HepG2 (cell line): ENCODE measurements around the gene TMEM200A. TPM values are rescaled to one million over a fixed set of nuclear protein-coding genes. Genes with fewer than 3 reads are reported as not detected.

Source experiments
- ATAC-seq: fragments of 200-7000 bp; cut with Tn5 transposase; 3 replicates; pipeline ENCODE4 v1.9.1; 2020; ENCODE audit warnings: mild to moderate bottlenecking, moderate library complexity
- BruUV-seq: library from RNA; stranded (reverse); fragments of 400-500 nt; replicated peaks from 2 replicates; lab custom pipeline; 2021; lab: Mats Ljungman, UMichigan
- CTCF ChIA-PET: fragments of 300-600 bp; formaldehyde crosslinking; extraction: SDS; loops from one replicate; lab custom pipeline; 2021; ENCODE audit warnings: low total read pairs, inconsistent platforms, low intra/inter-chr PET ratio; lab: Yijun Ruan, JAX
- POLR2A ChIA-PET: fragments of 350-600 bp; sonication (Branson Sonifier 250); formaldehyde crosslinking; loops from one replicate; lab custom pipeline; 2020; ENCODE audit warnings: antibody characterized with exemption, inconsistent platforms; lab: Yijun Ruan, JAX
- DNase-seq: peaks from one replicate; pipeline ENCODE4 v3.0.0-alpha.2; 2015; ENCODE audit warnings: low spot score
- FAIRE-seq: peaks from 3 replicates; lab custom pipeline; 2011; peaks lifted over from hg19 to GRCh38; lab: Jason Lieb, UNC
- H2AFZ ChIP-seq: one replicate; pipeline ENCODE4 v1.6.1; 2011; ENCODE audit warnings: low read length, inconsistent platforms
- H3K27ac ChIP-seq: fragments of 300-600 bp; 3 replicates; pipeline ENCODE4 v1.8.0; 2011; ENCODE audit warnings: mixed run types, mild to moderate bottlenecking, mixed read lengths, low read length, inconsistent platforms; ENCODE audit not compliant: insufficient read depth; ENCODE audit errors: extremely low read length
- H3K27me3 ChIP-seq, 2 experiments: fragments of 200-600 bp in 1 of 2; 2 replicates in 1 of 2; 3 replicates in 1 of 2; pipeline versions ENCODE4 v1.6.0 to v1.8.0; 2011; ENCODE audit warnings: low read length in 2 of 2, mild to moderate bottlenecking in 2 of 2, moderate library complexity in 2 of 2, inconsistent platforms in 1 of 2; ENCODE audit not compliant: insufficient read depth in 2 of 2, control insufficient read depth in 1 of 2
- H3K36me3 ChIP-seq, 2 experiments: fragments of 200-600 bp in 1 of 2; replicated peaks in 1 of 2; 2 replicates in 1 of 2; 3 replicates in 1 of 2; pipeline versions ENCODE4 v1.5.1 to v1.8.0; 2011; ENCODE audit warnings: low read length in 2 of 2, inconsistent platforms in 1 of 2; ENCODE audit not compliant: insufficient read depth in 2 of 2, control insufficient read depth in 1 of 2
- H3K4me1 ChIP-seq: 2 replicates; pipeline ENCODE4 v1.5.1; 2012; ENCODE audit warnings: low read length, inconsistent platforms; ENCODE audit not compliant: insufficient read depth
- H3K4me2 ChIP-seq: 2 replicates; pipeline ENCODE4 v1.6.0; 2011; ENCODE audit warnings: low read depth, low read length, inconsistent platforms
- H3K4me3 ChIP-seq, 3 experiments: fragments of 200-600 bp in 1 of 3; sonication (generic), shearing (Covaris generic) in 1 of 3; replicated peaks in 1 of 3; 2 replicates each; pipeline ENCODE4 v1.5.1; 2011 to 2016; ENCODE audit warnings: low read length in 3 of 3, inconsistent platforms in 2 of 3, low read depth in 2 of 3, mild to moderate bottlenecking in 2 of 3, control low read depth in 1 of 3, mixed read lengths in 1 of 3; ENCODE audit not compliant: insufficient read depth in 1 of 3
- H3K79me2 ChIP-seq: one replicate; pipeline ENCODE4 v1.6.1; 2011; ENCODE audit warnings: low read length, inconsistent platforms; ENCODE audit not compliant: insufficient read depth
- H3K9ac ChIP-seq: 2 replicates; pipeline ENCODE4 v1.6.0; 2011; ENCODE audit warnings: mild to moderate bottlenecking, low read depth, low read length, inconsistent platforms; ENCODE audit not compliant: insufficient read depth
- H3K9me3 ChIP-seq: 2 replicates; pipeline ENCODE4 v1.5.1; 2012; ENCODE audit warnings: mild to moderate bottlenecking, low read length
- H4K20me1 ChIP-seq: 2 replicates; pipeline ENCODE4 v1.6.0; 2011; ENCODE audit warnings: inconsistent platforms, mild to moderate bottlenecking, low read length, moderate library complexity; ENCODE audit not compliant: insufficient read depth
- CBFB ChIP-seq: sonication (generic); formaldehyde crosslinking; IDR thresholded peaks from 2 replicates; pipeline ENCODE4 v1.4.0; 2020; ENCODE audit warnings: missing genetic modification reagents
- ELF1 ChIP-seq: sonication (generic); formaldehyde crosslinking; IDR thresholded peaks from 2 replicates; pipeline ENCODE4 v1.4.0; 2020; ENCODE audit warnings: missing genetic modification reagents
- GZF1 ChIP-seq: sonication (generic); formaldehyde crosslinking; IDR thresholded peaks from 2 replicates; pipeline ENCODE4 v1.5.1; 2020; ENCODE audit warnings: mild to moderate bottlenecking, missing genetic modification reagents
- HDAC1 ChIP-seq: sonication (generic); formaldehyde crosslinking; IDR thresholded peaks from 2 replicates; pipeline ENCODE4 v1.5.1; 2020; ENCODE audit warnings: mild to moderate bottlenecking, missing genetic modification reagents
- MED1 ChIP-seq: sonication (generic); formaldehyde crosslinking; IDR thresholded peaks from 2 replicates; pipeline ENCODE4 v1.4.0; 2020; ENCODE audit warnings: missing genetic modification reagents
- RXRB ChIP-seq: IDR thresholded peaks from 2 replicates; pipeline ENCODE4 v1.6.1; 2016; ENCODE audit warnings: borderline replicate concordance, missing genetic modification reagents, missing compliant biosample characterization
- SOX13 ChIP-seq, 3 experiments: fragments of 450-650 bp in 1 of 3; sonication (generic) in 1 of 3; formaldehyde crosslinking in 1 of 3; IDR thresholded peaks in 2 of 3; conservative IDR thresholded peaks in 1 of 3; 2 replicates each; pipeline versions ENCODE4 v1.5.0 to v1.6.1; 2016 to 2020; ENCODE audit warnings: antibody characterized with exemption in 1 of 3, mild to moderate bottlenecking in 1 of 3, missing compliant biosample characterization in 1 of 3, missing genetic modification reagents in 1 of 3, moderate library complexity in 1 of 3
- TAF15 ChIP-seq: fragments of 200-400 bp; formaldehyde crosslinking; IDR thresholded peaks from one replicate; pipeline ENCODE4 v1.6.1; 2018; ENCODE audit warnings: mild to moderate bottlenecking, low read depth, low read length; ENCODE audit not compliant: poor library complexity, severe bottlenecking
- ZNF10 ChIP-seq: sonication (generic); formaldehyde crosslinking; IDR thresholded peaks from 2 replicates; pipeline ENCODE4 v1.4.0; 2020; ENCODE audit warnings: mild to moderate bottlenecking, low read depth, missing genetic modification reagents, borderline replicate concordance
- ZNF235 ChIP-seq: sonication (generic); formaldehyde crosslinking; IDR thresholded peaks from 2 replicates; pipeline ENCODE4 v1.8.1; 2023; ENCODE audit warnings: mild to moderate bottlenecking, missing genetic modification reagents, borderline replicate concordance
- ZNF468 ChIP-seq: sonication (generic); formaldehyde crosslinking; IDR thresholded peaks from 2 replicates; pipeline ENCODE4 v1.8.0; 2022; ENCODE audit warnings: mild to moderate bottlenecking, moderate library complexity, missing genetic modification reagents
- ZNF589 ChIP-seq: sonication (generic); formaldehyde crosslinking; conservative IDR thresholded peaks from 2 replicates; pipeline ENCODE4 v1.8.0; 2022; ENCODE audit warnings: mild to moderate bottlenecking, moderate library complexity, missing genetic modification reagents
- WGBS: methylation state at CpG from one replicate; pipeline ENCODE4 v1.1.6; 2017; ENCODE audit warnings: low lambda C conversion rate; 5-methylcytosine and 5-hydroxymethylcytosine counted together
- in situ Hi-C: cut with HindIII; loops from 2 replicates; pipeline ENCODE4 v1.10.0; 2017; ENCODE audit warnings: low pct_unique_long_range_greater_than_20kb; ENCODE audit not compliant: extremely low pct_ligation_motif_present
- intact Hi-C: fragments of 100-400 bp; cut with micrococcal nuclease; formaldehyde crosslinking; loops from one replicate; pipeline ENCODE4 v1.10.0; 2022; ENCODE audit not compliant: unreplicated experiment
- polyA plus RNA-seq, 8 experiments: library from polyadenylated mRNA; depleted of rRNA in 3 of 8; stranded (reverse) in 7 of 8; unstranded in 1 of 8; fragments of >200 nt; fragmentation: Illumina TruSeq in 4 of 8; extraction: Trizol in 4 of 8; gene quantifications; 2 replicates each; pipeline versions ENCODE4 v1.2.1 to v1.2.3, GENCODE V29; 2011 to 2016; ENCODE audit warnings: low read depth in 4 of 8, missing spikeins in 1 of 8, mixed read lengths in 1 of 8; ENCODE audit not compliant: insufficient read depth in 1 of 8
- total RNA-seq, 5 experiments: library from RNA; depleted of rRNA; stranded (reverse); fragments of >200 nt; fragmentation: Illumina TruSeq; extraction: Trizol; gene quantifications; 2 replicates each; pipeline ENCODE4 v1.2.3, GENCODE V29; 2016; ENCODE audit warnings: low read depth in 1 of 5
- TF ChIP-seq, protein P1 (sequence below): sonication (generic); formaldehyde crosslinking; IDR thresholded peaks from 2 replicates; pipeline ENCODE4 v1.4.0; 2020; ENCODE audit warnings: missing genetic modification reagents, borderline replicate concordance
- TF ChIP-seq, protein P2 (sequence below): sonication (generic); formaldehyde crosslinking; IDR thresholded peaks from 2 replicates; pipeline ENCODE4 v1.4.0; 2020; ENCODE audit warnings: missing genetic modification reagents
- TF ChIP-seq, protein P3 (sequence below): sonication (generic); formaldehyde crosslinking; IDR thresholded peaks from 2 replicates; pipeline ENCODE4 v1.8.0; 2022; ENCODE audit warnings: missing genetic modification reagents, mild to moderate bottlenecking, borderline replicate concordance

The TMEM200A gene
- total and polyA plus RNA-seq, 2 of the 13 experiments (the other 11 are each of a cell fraction or from before 2014, with no cell fraction given): 0.34 TPM; not detected in 1

DNA sequence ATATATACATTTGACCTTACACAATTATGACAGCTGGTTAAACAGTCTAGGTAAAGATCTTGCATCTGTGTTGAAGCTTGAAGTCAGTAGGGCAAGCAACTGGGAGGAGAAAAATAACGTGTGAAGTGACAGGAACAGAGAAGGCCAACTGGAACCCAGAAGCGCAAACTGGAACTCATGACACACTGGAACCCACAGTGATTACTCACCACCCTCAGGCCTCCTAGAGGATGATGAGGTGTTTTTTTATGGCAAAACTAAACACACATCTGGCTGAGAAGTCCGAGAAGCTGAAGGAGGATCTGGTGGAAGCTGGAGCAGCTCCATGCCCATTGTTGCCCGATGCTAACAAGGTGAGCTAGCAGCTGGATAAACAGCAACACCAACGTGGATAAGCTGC, 108.1 kb downstream of the TMEM200A start (continued):
- no peak for TF ChIP-seq HDAC1 (CRISPR knock-in tag)

DNA sequence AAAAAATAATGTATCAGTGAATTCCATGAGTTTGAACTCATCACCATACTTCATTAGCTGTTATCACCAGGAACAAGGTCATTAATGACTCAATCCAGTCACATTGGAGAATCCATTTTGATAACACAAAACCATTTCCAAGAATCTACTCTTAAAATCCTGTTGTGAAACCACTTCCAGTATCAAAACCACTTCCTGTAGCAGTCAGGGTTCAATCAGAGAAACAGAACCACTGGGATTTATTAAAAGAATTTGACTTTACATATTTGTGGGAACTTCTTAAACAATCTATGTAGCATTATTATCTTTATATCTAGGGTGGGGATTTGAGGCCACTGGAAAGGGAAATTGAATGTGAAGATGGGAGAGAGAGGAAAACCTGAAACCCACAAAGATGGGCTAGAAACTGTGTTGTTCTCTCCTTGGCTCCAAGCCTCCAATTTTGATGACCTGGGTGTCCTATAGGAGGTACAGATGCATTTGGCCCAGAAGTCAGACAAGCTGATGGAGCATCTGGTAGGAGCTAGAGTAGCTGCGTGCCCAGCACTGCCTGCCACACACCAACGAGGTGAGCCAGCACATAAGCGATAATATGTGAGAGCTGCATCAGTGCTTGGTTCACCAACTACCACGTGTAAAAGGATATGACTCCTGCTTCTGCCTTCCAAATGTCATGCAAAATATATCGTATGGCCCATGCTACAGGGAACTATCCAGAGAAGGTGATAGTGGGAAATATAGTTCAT, 117.0 kb downstream of the TMEM200A start:
- WGBS: 28% methylated on average over 5 of the region's 5 CpGs
- Histone ChIP-seq H3K4me3 (no peak overlapping the region), H3K4me2 (no peak overlapping the region), H3K79me2 (no peaks in the 10 kb centered on the region), H3K9ac (no peak overlapping the region), H4K20me1 (no peaks in the 10 kb centered on the region), H3K27me3 (no peaks in the 10 kb centered on the region), H3K36me3 (no peaks in the 10 kb centered on the region), H3K4me1 (no peaks in the 10 kb centered on the region), H3K27ac (no peak overlapping the region), H2AFZ (no peak overlapping the region), H3K9me3 (no peaks in the 10 kb centered on the region)
- no TSS peak for BruUV-seq
- FAIRE-seq: no peak
- intact Hi-C loops (no loop called here), in situ Hi-C loops (no loop called here)
- ChIA-PET CTCF (no interaction called here), POLR2A (no interaction called here)
- DNase-seq: no peak
- no peak for ATAC-seq
- TF ChIP-seq ZNF468 (CRISPR knock-in tag) (no peak), ZNF589 (CRISPR knock-in tag) (no peak), TAF15 (no peak), GZF1 (CRISPR knock-in tag) (no peak), MED1 (CRISPR knock-in tag) (no peak), ZNF10 (no peak), ELF1 (CRISPR knock-in tag) (no peak), RXRB (CRISPR knock-in tag) (no peak), ZNF235 (CRISPR knock-in tag) (no peak), SOX13 (IDR thresholded peaks at IDR 0.05) (no peak), SOX13 (CRISPR knock-in tag; conservative IDR thresholded peaks at IDR 0.05 in 1 of 2, IDR thresholded peaks at IDR 0.05 in 1 of 2) (no peak), CBFB (no peak)
- TF ChIP-seq, protein P1, sequence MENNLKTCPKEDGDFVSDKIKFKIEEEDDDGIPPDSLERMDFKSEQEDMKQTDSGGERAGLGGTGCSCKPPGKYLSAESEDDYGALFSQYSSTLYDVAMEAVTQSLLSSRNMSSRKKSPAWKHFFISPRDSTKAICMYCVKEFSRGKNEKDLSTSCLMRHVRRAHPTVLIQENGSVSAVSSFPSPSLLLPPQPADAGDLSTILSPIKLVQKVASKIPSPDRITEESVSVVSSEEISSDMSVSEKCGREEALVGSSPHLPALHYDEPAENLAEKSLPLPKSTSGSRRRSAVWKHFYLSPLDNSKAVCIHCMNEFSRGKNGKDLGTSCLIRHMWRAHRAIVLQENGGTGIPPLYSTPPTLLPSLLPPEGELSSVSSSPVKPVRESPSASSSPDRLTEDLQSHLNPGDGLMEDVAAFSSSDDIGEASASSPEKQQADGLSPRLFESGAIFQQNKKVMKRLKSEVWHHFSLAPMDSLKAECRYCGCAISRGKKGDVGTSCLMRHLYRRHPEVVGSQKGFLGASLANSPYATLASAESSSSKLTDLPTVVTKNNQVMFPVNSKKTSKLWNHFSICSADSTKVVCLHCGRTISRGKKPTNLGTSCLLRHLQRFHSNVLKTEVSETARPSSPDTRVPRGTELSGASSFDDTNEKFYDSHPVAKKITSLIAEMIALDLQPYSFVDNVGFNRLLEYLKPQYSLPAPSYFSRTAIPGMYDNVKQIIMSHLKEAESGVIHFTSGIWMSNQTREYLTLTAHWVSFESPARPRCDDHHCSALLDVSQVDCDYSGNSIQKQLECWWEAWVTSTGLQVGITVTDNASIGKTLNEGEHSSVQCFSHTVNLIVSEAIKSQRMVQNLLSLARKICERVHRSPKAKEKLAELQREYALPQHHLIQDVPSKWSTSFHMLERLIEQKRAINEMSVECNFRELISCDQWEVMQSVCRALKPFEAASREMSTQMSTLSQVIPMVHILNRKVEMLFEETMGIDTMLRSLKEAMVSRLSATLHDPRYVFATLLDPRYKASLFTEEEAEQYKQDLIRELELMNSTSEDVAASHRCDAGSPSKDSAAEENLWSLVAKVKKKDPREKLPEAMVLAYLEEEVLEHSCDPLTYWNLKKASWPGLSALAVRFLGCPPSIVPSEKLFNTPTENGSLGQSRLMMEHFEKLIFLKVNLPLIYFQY (CRISPR knock-in tag): no peak
- TF ChIP-seq, protein P2, sequence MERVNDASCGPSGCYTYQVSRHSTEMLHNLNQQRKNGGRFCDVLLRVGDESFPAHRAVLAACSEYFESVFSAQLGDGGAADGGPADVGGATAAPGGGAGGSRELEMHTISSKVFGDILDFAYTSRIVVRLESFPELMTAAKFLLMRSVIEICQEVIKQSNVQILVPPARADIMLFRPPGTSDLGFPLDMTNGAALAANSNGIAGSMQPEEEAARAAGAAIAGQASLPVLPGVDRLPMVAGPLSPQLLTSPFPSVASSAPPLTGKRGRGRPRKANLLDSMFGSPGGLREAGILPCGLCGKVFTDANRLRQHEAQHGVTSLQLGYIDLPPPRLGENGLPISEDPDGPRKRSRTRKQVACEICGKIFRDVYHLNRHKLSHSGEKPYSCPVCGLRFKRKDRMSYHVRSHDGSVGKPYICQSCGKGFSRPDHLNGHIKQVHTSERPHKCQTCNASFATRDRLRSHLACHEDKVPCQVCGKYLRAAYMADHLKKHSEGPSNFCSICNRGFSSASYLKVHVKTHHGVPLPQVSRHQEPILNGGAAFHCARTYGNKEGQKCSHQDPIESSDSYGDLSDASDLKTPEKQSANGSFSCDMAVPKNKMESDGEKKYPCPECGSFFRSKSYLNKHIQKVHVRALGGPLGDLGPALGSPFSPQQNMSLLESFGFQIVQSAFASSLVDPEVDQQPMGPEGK: no peak
- TF ChIP-seq, protein P3, sequence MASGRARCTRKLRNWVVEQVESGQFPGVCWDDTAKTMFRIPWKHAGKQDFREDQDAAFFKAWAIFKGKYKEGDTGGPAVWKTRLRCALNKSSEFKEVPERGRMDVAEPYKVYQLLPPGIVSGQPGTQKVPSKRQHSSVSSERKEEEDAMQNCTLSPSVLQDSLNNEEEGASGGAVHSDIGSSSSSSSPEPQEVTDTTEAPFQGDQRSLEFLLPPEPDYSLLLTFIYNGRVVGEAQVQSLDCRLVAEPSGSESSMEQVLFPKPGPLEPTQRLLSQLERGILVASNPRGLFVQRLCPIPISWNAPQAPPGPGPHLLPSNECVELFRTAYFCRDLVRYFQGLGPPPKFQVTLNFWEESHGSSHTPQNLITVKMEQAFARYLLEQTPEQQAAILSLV (CRISPR knock-in tag): no peak
